A673 (cell line): ENCODE results near the gene MRPS23.

Source experiments
- EZH2 ChIP-seq: fragments of 200-600 bp; sonication (generic); IDR thresholded peaks from 2 replicates; pipeline ENCODE4 v1.6.1; 2017; ENCODE audit warnings: borderline replicate concordance, low read depth, mild to moderate bottlenecking, mixed read lengths, antibody characterized with exemption, low read length; ENCODE audit not compliant: poor library complexity, severe bottlenecking
- TF ChIP-seq, protein P1 (sequence below): fragments of 300-800, 200-600 bp; sonication (generic); conservative IDR thresholded peaks from 2 replicates; pipeline ENCODE4 v1.5.1; 2017; ENCODE audit warnings: low read depth, mild to moderate bottlenecking, antibody characterized with exemption, low read length, moderate library complexity, mixed read lengths

- TF ChIP-seq, protein P1, sequence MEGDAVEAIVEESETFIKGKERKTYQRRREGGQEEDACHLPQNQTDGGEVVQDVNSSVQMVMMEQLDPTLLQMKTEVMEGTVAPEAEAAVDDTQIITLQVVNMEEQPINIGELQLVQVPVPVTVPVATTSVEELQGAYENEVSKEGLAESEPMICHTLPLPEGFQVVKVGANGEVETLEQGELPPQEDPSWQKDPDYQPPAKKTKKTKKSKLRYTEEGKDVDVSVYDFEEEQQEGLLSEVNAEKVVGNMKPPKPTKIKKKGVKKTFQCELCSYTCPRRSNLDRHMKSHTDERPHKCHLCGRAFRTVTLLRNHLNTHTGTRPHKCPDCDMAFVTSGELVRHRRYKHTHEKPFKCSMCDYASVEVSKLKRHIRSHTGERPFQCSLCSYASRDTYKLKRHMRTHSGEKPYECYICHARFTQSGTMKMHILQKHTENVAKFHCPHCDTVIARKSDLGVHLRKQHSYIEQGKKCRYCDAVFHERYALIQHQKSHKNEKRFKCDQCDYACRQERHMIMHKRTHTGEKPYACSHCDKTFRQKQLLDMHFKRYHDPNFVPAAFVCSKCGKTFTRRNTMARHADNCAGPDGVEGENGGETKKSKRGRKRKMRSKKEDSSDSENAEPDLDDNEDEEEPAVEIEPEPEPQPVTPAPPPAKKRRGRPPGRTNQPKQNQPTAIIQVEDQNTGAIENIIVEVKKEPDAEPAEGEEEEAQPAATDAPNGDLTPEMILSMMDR: no peak
- TF ChIP-seq EZH2: no peak
Measured at GRCh38 chr17:57873261-57874057, 23.6 kb upstream of the MRPS23 start.
